Osteocyte (in vitro differentiated cells): Measurements from ENCODE around the gene GNPTAB. TPM values are rescaled to one million over a fixed set of nuclear protein-coding genes. Genes with fewer than 3 reads are reported as not detected.

Source experiments
- DNase-seq: peaks from one replicate; pipeline ENCODE4 v3.0.0; 2021; ENCODE audit warnings: mixed read lengths; ENCODE audit not compliant: unreplicated experiment; ENCODE audit errors: extremely low spot score
- H3K27ac Mint-ChIP-seq: one replicate; pipeline ENCODE4 v1.8.0; 2021; ENCODE audit warnings: mild to moderate bottlenecking, mixed read lengths; ENCODE audit not compliant: unreplicated experiment
- H3K27me3 Mint-ChIP-seq: one replicate; pipeline ENCODE4 v1.8.0; 2021; ENCODE audit warnings: mixed read lengths; ENCODE audit not compliant: unreplicated experiment
- H3K36me3 Mint-ChIP-seq: one replicate; pipeline ENCODE4 v1.8.0; 2021; ENCODE audit warnings: mixed read lengths; ENCODE audit not compliant: unreplicated experiment
- H3K4me1 Mint-ChIP-seq: one replicate; pipeline ENCODE4 v1.8.0; 2021; ENCODE audit warnings: mixed read lengths; ENCODE audit not compliant: unreplicated experiment
- H3K4me3 Mint-ChIP-seq: one replicate; pipeline ENCODE4 v1.8.0; 2021; ENCODE audit warnings: mild to moderate bottlenecking, moderate library complexity, mixed read lengths; ENCODE audit not compliant: unreplicated experiment
- H3K9me3 Mint-ChIP-seq: one replicate; pipeline ENCODE4 v1.8.0; 2021; ENCODE audit warnings: mixed read lengths; ENCODE audit not compliant: unreplicated experiment
- total RNA-seq: library from RNA; stranded (reverse); gene quantifications from 2 replicates; pipeline ENCODE4 v1.2.1, GENCODE V29; 2021
- TF ChIP-seq, protein P1 (sequence below): fragments of 200-600 bp; sonication (generic); IDR thresholded peaks from 2 replicates; pipeline ENCODE4 v1.5.0; 2021; ENCODE audit warnings: antibody characterized with exemption, mild to moderate bottlenecking, moderate library complexity

Gene GNPTAB
- total RNA-seq, 1 donor from 2014 or later, result 25.8 TPM

DNA sequence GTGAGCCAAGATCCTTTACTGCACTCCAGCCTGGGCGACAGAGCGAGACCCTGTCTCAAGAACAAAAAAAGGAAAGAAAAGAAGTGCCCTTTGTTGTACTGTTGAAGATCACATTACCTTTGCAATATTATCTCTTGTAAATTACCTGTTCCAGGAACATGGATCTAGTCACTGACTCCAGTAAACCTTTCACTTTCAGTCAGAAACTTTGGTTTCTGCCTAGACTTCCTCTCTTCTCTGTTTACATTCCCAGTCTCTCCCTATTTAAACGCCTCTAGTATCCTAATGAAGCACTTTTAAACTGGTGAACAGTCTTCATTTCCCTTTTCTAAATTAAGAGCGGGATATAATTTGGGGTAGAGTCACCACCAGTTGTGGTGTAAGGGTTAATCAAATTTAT, 120.5 kb downstream of the GNPTAB start:
- peaks cover 17% of the 10 kb centered on the region for H3K4me1 Mint-ChIP-seq
- no peak overlapping the region for H3K27ac Mint-ChIP-seq
- no peak for DNase-seq
- H3K9me3 Mint-ChIP-seq, result no peaks in the 10 kb centered on the region
- no peaks in the 10 kb centered on the region for H3K27me3 Mint-ChIP-seq
- H3K36me3 Mint-ChIP-seq, result no peaks in the 10 kb centered on the region
- TF ChIP-seq, protein P1, sequence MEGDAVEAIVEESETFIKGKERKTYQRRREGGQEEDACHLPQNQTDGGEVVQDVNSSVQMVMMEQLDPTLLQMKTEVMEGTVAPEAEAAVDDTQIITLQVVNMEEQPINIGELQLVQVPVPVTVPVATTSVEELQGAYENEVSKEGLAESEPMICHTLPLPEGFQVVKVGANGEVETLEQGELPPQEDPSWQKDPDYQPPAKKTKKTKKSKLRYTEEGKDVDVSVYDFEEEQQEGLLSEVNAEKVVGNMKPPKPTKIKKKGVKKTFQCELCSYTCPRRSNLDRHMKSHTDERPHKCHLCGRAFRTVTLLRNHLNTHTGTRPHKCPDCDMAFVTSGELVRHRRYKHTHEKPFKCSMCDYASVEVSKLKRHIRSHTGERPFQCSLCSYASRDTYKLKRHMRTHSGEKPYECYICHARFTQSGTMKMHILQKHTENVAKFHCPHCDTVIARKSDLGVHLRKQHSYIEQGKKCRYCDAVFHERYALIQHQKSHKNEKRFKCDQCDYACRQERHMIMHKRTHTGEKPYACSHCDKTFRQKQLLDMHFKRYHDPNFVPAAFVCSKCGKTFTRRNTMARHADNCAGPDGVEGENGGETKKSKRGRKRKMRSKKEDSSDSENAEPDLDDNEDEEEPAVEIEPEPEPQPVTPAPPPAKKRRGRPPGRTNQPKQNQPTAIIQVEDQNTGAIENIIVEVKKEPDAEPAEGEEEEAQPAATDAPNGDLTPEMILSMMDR, result no peak
- no peak overlapping the region for H3K4me3 Mint-ChIP-seq

DNA sequence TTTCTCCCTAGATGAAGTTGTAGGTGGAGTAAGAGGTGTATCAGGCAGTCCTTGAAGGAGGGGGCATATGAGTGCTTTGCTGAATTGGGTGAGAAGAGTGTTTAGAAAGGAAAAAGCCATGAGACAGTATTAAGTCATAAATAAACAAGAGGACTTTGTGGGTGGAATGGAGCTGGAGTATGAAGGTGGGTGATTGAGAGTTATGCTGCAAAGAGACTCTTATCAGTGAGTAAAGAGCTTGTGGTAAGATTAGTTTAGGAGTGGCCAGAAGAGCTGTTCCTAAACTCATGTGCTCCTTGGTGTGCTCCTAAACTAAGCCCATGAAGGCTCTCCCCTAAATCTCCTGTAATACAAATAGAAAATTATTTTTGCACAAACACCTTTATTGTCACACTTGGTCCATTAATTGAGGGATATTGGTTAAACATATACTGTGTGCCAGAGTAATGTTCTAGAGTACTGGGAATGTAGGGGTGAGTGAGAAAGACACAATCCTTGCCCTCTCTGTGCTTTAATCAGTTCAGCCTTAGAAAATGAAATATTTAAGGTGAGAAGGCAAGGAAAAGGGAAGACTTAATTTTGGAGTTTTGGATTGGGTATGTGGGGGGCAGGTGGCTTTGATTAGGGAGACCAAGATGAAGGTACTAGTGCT, 123.5 kb downstream of the GNPTAB start:
- Mint-ChIP-seq H3K4me3 (no peak overlapping the region), H3K27me3 (no peaks in the 10 kb centered on the region), H3K4me1 (peaks cover 5% of the 10 kb centered on the region), H3K27ac (no peak overlapping the region), H3K9me3 (no peaks in the 10 kb centered on the region), H3K36me3 (no peaks in the 10 kb centered on the region)
- TF ChIP-seq, protein P1, result no peak
- no peak for DNase-seq

DNA sequence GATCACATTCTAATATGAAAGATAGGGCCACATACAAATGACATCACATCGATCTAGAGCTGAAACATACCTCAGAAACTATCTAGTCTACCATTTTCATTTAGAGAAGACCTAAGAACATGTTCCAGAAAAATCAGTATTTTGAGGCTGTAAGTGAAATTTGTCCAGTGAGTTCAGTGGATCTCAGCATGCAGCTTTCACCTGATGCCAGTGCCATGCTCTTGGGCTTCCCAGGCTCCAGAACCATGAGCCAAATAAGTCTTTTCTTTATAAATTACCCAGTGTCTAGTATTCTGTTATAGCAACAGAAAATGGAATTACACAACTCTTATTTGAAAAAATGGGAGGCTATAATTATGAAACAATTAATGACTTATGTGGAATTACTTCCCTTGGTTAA, 124.4 kb downstream of the GNPTAB start:
- DNase-seq, result no peak
- no peaks in the 10 kb centered on the region for H3K27me3 Mint-ChIP-seq
- H3K4me3 Mint-ChIP-seq, result no peak overlapping the region
- no peaks in the 10 kb centered on the region for H3K9me3 Mint-ChIP-seq
- no peak overlapping the region for H3K27ac Mint-ChIP-seq
- TF ChIP-seq, protein P1, result no peak
- H3K4me1 Mint-ChIP-seq, result peaks cover 4% of the 10 kb centered on the region
- no peaks in the 10 kb centered on the region for H3K36me3 Mint-ChIP-seq

DNA sequence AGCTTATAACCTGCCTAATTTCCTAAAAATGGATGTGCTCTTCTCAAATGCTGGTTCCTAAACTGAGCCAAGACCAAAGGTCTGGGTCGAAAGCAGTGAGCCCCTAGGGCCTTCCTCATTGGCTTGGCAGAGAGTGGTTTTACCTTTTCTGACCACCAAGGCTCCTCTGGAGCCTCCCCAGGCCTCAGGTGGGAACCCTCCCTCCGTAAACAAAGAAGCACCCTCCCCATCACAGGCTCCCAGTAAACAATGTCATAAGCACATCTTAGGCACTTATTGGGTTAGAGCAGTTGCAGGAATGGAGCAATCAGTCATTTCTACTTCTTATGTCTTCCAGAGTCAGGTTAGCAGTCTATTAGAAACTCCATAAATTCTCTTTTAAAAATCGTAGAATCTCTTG, 127.3 kb downstream of the GNPTAB start:
- no peaks in the 10 kb centered on the region for H3K36me3 Mint-ChIP-seq
- H3K4me3 Mint-ChIP-seq, result no peak overlapping the region
- TF ChIP-seq, protein P1, result no peak
- H3K27ac Mint-ChIP-seq, result no peak overlapping the region
- H3K27me3 Mint-ChIP-seq, result no peaks in the 10 kb centered on the region
- DNase-seq, result no peak
- H3K9me3 Mint-ChIP-seq, result no peaks in the 10 kb centered on the region
- peaks cover 26% of the 10 kb centered on the region for H3K4me1 Mint-ChIP-seq

DNA sequence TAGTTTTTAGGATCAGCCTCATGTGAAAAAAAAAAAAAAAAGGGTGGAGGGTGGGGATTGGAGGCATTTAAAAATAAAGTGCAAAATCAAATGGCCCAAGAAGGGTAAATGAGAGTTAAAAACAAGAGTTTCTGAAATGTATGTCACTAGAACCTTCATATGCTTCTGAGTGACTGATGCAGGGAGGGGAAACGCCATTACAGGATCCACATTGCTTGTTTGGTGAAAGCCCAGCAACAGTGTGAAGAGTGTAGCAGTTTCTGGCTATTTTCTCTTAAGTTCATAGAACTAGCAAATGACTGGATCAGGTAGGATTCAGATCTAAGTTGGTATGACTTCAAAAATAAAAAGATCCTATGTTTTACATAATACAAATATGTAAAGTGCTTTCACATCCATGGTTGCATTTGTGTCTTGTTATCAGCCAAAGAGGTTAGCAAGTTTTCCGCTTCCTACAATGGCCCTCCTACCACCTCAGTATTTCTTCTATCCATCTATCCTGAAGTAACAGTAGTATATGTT, 130.4 kb downstream of the GNPTAB start:
- no peaks in the 10 kb centered on the region for H3K27me3 Mint-ChIP-seq
- no peaks in the 10 kb centered on the region for H3K36me3 Mint-ChIP-seq
- no peak overlapping the region for H3K4me3 Mint-ChIP-seq
- peaks cover 35% of the 10 kb centered on the region for H3K4me1 Mint-ChIP-seq
- DNase-seq, result no peak
- TF ChIP-seq, protein P1, result no peak
- no peak overlapping the region for H3K27ac Mint-ChIP-seq
- no peaks in the 10 kb centered on the region for H3K9me3 Mint-ChIP-seq
